ENCODE results near the gene WFDC1.
A peak's percentile ranks its signal among the peaks of the same experiment; 100 is the strongest.

The WFDC1 gene

GRCh38 chr16:84307209-84307954, 12.7 kb downstream of the WFDC1 start:
- no peak overlapping the region for H3K4me3 ChIP-seq (ENCODE audit: low read depth, low read length)
- no peak for TF ChIP-seq CTCF (IDR thresholded peaks at IDR 0.05; ENCODE audit: low read depth, low read length, missing control alignments)
- no peak for DNase-seq (ENCODE audit: low read depth)

GRCh38 chr16:84308120-84308519, 13.4 kb downstream of the WFDC1 start:
- TF ChIP-seq CTCF (IDR thresholded peaks at IDR 0.05; ENCODE audit: low read depth, low read length, missing control alignments): peak; percentile 41
- DNase-seq (ENCODE audit: low read depth): no peak
- H3K4me3 ChIP-seq (ENCODE audit: low read depth, low read length): no peak overlapping the region

GRCh38 chr16:84310642-84311041, 16.0 kb downstream of the WFDC1 start:
- H3K4me3 ChIP-seq (ENCODE audit: low read depth, low read length): no peak overlapping the region
- TF ChIP-seq CTCF (IDR thresholded peaks at IDR 0.05; ENCODE audit: low read depth, low read length, missing control alignments): no peak

GRCh38 chr16:84312783-84313382, 18.2 kb downstream of the WFDC1 start:
- no peak for DNase-seq (ENCODE audit: low read depth)
- no peak for TF ChIP-seq CTCF (IDR thresholded peaks at IDR 0.05; ENCODE audit: low read depth, low read length, missing control alignments)
- H3K4me3 ChIP-seq (ENCODE audit: low read depth, low read length): no peak overlapping the region

More at GRCh38 chr16:84310642-84311041, 16.0 kb downstream of the WFDC1 start:
- no peak for DNase-seq (ENCODE audit: low read depth)

- no peak overlapping the region for H3K4me3 ChIP-seq (ENCODE audit: low read depth, low read length)
- no peak for TF ChIP-seq CTCF (IDR thresholded peaks at IDR 0.05; ENCODE audit: low read depth, low read length, missing control alignments)
- DNase-seq (ENCODE audit: low read depth): no peak
Measured at GRCh38 chr16:84313921-84314320, 19.2 kb downstream of the WFDC1 start.

- no peak overlapping the region for H3K4me3 ChIP-seq (ENCODE audit: low read depth, low read length)
- no peak for DNase-seq (ENCODE audit: low read depth)
- no peak for TF ChIP-seq CTCF (IDR thresholded peaks at IDR 0.05; ENCODE audit: low read depth, low read length, missing control alignments)
Measured at GRCh38 chr16:84314373-84314772, 19.7 kb downstream of the WFDC1 start.

- H3K4me3 ChIP-seq (ENCODE audit: low read depth, low read length): no peak overlapping the region
- no peak for DNase-seq (ENCODE audit: low read depth)
- TF ChIP-seq CTCF (IDR thresholded peaks at IDR 0.05; ENCODE audit: low read depth, low read length, missing control alignments): no peak
Measured at GRCh38 chr16:84314814-84315213, 20.1 kb downstream of the WFDC1 start.
